ENCODE results near the gene WDR88.
"Not testable (repeated sequence)": the region's sequence is repeated elsewhere in the genome, so short reads cannot be mapped to it uniquely, and the experiment has no call there.

The WDR88 gene

DNA sequence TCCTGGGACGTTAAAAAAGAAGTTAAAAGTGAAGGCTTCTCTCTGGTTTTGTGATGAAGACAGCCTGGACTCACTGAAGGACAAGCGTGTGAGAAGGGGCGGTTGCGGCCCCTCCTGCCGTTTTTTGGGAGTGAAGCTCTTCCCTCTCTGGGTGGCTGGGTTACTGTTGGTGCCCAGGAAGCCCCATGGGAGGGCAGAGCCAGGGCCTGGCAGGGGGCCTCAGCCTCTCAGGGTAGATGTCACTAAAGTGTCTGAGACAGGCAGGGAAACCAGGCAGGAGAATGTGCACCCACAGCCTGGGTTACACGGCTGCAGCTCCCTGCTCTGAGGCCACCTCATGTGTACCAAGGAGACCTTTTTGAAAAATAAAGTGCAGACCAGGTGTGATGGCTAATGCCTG lies 1.5 kb upstream of the WDR88 start:
- no peak for DNase-seq

DNA sequence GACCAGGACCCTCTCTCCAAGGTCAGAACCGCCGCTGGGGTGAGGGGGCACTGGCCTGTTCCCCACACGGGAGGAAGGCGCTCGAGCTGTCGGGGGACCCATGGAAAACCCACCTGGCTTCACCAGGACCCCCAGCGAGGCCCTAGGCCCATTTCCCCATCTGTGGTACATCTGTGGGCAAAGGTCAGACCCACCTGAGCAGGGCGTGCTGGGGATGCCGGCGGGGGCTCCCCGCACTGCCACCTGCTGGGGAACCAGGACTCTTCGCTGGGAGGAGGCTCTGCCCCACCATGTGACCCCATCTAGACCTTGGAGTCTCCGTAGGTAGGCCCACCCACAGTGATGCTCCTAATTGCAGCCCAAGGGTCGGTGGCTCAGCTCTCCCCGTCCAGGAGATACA lies 511 bp downstream of the WDR88 start:
- DNase-seq = no peak

DNA sequence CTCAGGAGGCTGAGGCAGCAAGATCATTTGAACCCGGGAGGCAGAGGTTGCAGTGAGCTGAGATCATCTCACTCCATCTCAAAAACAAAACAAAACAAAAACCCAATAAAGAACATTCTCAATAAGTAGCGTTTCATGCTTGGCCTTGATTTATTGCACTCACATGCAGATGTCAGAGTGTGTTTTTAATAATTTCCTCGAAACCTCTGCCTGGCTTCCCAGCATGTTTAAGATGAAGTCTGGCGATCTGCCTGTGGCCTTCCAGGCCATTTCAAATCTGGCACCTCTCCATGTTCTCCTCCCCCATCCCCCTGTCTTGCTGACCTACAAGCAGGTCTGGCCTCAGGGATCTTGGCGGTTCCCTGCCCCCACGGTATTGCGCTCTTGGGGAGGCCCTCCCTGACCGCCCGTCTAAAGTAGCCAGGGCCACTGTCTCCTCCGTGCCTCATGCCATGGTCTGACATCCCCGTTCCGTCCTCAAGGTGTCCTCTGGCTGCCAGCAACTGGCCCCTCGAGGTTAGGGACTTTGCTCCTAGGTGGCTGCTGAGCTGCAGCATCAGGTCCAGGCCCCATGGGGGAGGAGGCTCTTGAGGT lies 1.6 kb downstream of the WDR88 start:
- no peak for DNase-seq

DNA sequence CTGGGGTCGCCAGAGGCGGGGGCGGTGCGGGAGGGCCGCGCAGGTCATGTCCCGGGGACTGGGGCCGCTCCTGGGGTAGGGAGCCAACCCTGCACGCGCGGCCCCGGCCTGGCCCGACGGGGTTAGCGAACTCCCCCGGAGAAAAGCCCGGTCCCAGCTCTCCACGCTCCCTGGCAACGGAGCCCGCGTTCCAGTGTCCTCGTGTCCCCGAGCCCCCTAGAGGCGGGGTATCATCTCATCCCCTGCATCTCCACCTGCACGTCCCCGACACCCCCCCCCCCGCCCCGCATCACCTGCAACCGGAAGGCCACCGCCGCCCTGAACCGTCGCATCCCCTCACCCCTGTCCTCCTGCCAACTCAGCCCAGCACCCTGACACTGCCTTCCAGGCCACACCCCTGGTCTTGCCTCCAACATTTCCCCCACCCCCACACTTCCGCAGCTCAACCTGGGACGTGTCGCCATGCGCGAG lies 2.7 kb downstream of the WDR88 start:
- no peak for DNase-seq

DNA sequence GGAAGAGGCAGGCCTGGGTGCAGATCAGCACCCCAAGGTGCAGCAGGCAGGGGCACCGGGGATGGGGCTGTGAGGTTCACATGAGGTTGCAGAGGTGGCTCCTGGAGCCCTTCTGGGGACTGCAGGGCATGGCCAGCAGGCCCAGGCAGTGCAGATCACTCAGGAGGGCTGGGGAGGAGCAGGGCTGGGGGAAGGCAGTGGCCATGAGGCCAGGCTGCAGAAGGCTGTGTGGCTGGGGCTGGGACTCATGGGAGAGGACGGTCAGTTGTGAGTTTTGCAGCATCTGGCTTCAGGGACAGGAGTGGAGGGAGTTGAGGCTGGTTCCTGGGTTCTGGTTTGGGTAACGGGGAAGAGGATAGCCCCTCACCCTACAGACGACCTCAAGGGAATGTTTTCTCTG lies 7.3 kb downstream of the WDR88 start:
- DNase-seq = no peak

DNA sequence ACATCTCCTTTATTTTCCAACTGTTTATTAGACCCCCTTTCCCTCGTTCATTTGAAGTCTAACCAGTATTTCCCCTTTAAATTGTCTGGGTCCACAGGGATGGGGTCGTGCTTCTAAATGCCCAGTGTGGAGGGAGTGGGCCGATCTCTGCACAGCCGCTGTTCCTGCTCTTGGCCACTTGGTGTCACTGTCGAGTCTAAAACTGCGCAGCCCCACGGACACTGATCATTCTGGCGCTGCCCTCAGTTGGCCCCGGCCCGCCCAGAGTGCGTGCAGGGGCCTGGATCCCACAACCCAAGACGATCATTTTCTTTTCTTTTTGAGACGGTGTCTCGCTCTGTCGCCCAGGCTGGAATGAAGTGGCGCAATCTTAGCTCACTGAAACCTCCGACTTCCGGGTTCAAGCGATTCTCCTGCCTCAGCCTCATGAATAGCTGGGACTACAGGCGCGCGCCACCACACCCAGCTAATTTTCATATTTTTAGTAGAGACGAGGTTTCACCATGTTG lies 12.0 kb downstream of the WDR88 start:
- no peak for DNase-seq

DNA sequence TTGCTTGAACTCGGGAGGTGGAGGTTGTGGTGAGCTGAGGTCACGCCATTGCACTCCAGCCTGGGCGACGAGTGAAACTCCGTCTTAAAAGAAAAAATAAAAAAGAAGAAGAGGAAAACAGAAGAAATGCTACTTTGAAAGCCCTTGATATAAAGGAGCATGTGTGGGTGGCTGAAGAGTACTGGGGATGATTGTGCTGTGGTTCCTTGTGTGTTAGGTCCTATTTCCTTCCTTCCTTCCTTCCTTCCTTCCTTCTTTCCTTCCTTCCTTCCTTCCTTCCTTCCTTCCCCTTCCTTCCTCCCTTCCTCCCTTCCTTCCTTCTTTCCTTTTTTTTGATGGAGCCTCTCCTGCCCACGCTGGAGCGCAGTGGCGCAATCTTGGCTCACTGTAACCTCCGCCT lies 14.3 kb downstream of the WDR88 start:
- no peak for DNase-seq

DNA sequence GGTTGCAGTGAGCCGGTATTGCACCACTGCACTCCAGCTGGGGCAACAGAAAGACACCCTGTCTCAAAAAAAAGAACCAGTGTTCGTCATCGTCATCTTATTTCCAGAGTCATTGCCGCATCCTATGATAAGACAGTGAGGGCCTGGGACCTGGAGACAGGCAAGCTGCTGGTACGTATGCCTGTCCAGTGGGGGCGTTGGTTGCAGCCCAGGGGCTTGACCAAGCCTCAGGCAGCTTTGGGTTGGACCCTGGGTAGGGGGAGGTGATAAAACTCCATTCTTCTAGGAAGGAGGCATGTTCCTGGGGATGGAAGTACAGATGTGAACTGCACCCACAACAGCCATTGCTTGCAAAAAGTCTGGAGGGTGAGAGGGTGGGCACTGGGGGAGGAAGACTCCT lies 15.6 kb downstream of the WDR88 start:
- no peak for DNase-seq

DNA sequence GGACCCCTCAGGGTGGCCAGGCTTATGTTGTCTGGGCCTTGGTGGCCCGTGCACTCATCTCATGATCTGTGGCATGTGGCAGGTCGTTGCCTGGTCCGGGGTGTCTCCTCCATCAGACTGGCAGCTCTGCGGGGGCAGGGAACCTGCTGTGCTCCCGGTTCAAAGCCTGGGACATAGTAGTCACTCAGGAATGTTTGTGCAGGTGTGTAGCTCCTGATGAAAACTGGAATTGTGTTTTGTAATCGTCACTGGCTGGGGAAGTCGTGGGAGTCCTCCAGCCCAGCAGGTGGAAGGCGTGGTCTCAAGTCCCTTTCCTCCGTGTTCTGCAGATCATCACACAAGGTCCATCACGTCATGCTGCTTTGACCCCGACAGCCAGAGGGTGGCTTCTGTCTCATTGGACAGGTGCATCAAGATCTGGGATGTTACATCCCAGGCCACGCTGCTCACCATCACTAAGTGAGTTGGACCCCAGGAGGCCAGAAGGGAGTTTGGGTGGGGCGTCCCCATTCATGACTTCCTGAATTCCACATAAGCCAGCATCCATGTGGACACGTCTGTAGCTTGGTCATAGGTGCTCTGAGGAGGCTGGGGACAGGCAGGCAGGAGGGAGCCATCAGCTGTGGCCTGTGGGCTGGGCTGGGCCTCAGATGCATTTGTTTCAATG lies 19.1 kb downstream of the WDR88 start:
- DNase-seq = no peak

DNA sequence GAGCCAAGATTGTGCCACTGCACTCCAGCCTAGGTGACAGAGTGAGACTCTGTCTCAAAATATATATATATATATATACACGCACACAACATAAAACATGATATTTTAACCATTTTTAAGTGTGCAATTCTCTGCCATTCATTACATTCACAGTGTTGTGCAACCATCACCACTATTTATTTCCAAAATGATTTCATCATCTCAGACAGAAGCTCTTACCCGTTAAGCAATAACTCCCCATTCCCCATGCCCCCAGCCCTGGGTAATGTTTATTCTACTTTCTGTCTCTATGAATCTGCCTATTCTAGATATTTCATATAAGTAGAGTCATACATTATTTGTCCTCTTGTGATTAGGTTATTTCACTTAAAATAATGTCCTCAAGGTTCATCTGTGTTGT lies 20.3 kb downstream of the WDR88 start:
- no peak for DNase-seq

DNA sequence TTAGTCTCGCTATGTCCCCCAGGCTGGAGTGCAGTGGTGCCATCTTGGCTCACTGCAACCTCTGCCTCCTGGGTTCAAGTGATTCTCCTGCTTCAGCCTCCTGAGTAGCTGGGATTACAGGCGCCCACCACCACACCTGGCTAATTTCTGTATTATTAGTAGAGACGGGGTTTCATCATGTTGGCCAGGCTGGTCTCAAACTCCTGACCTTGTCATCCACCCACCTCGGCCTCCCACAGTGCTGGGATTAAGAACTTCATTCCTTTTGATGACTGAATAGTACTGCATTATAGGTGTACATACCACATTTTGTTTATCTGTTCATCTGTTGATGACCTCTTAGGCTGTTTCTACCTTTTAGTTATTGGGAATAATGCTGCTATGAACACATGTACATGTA lies 20.7 kb downstream of the WDR88 start:
- not testable (repeated sequence) for DNase-seq

DNA sequence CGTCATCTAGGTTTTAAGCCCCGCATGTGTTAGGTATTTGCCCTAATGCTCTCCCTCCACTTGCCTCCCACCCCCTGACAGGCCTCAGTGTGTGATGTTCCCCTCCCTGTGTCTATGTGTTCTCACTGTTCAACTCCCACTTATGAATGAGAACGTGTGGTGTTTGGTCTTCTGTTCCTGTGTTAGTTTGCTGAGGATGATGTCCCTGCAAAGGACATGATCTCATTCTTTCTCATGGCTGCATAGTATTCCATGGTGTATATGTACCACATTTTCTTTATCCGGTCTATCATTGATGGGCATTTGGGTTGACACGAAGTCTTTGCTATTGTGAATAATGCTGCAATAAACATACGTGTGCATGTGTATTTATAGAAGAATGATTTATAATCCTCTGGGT lies 22.4 kb downstream of the WDR88 start:
- DNase-seq = not testable (repeated sequence)

DNA sequence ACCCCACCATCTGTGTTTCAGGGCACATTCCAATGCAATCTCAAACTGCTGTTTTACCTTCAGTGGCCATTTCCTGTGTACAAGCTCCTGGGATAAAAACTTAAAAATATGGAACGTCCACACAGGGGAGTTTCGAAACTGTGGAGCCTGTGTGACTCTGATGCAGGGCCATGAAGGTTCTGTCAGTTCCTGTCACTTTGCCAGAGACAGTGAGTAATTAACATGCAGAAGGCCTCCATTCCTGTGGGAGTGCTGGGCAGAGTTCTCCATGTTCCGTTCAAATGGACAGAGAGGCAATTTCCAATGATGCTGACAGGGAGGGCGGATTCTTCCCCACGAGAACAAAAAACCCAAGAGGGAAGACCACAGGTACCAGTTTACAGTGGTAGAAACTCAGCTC lies 24.4 kb downstream of the WDR88 start:
- no peak for DNase-seq

DNA sequence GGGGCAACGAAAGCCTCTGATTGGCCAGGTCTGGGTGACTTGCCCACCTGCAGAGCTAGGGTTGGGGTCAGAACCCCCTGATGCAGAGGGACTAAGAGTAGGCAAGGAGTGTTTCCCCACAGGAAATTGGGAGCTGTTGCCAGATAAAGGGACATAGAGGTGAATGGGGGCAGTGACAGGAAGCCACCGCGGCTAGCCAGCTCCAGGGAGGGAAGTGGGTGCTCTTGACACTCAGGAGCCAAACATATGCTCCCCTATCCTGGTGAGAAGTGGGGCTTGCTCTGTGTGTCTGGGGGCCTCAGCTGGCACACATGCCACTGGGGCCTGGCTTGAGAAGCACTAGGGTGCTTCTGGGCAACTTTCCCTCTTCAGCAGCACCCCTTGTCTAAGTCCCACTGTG lies 26.0 kb downstream of the WDR88 start:
- no peak for DNase-seq

DNA sequence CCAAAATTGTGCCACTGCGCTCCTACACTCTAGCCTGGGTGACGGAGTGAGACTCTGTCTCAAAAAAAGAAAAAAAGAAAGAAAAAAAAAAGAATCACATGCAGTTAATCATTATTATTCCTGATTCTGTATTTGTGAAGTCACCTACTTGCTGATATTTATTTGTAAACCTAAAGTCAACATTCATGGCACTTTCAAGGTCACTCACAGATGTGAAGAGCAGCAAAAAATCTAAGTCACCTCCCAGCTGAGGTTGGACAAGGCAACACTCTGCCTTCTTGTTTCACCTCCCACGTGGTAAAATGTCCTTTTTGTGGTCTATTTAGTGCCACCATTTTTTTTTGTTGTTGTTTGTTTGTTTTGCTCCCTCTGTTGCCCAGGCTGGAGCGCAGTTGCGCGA lies 26.5 kb downstream of the WDR88 start:
- no peak for DNase-seq

DNA sequence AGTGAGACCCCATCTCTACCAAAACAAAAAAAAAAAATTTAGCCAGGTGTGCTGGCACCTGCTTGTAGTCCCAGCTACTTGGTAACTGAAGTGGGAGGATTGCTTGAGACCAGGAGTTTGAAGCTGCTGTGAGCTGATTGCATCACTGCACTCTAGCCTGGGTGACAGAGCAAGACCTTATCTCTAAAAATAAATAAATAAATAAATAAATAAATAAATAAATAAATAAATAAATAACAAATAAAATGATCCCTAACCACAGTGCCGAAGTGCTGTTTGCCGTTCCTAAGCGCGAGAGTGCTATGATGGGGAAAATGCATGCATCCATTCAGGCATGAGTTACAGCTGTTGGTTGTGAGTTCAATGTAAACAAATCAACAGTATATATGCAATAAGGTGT lies 27.2 kb downstream of the WDR88 start:
- DNase-seq = no peak

DNA sequence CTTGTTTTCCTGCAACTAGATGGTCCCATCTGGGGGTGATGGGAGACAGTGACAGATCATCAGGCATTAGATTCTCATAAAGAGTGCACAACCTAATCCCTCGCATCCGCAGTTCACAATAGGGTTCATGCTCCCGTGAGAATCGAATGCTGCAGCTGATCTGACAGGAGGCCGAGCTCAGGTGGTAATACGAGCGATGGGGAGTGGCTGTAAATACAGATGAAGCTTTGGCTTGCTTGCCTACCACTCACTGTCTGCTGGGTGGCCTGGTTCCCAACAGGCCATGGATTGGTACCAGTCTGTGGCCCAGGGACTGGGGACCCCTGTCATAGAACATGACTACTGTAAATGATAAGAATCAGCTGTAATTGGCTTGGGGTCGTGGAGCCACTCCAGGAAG lies 28.0 kb downstream of the WDR88 start:
- DNase-seq = no peak

DNA sequence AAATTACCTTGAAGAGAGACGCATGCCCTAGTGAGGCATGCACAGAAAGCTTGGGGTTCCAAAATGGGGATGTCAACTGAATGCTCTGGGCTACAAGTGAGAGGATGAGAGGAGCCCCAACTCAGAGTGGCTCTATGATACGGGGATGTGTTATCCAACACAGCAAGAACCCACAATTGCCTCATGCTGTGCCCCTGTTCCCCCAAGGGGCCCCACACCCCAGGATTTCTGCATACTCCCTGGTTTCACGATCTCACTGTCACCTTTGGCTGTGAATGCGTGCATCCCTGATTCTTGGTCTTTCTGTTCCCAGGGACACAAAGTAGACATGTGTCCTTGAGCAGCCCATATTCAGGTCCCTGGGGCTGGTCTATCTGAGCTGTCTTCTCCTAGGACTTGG lies 29.3 kb downstream of the WDR88 start:
- no peak for DNase-seq

DNA sequence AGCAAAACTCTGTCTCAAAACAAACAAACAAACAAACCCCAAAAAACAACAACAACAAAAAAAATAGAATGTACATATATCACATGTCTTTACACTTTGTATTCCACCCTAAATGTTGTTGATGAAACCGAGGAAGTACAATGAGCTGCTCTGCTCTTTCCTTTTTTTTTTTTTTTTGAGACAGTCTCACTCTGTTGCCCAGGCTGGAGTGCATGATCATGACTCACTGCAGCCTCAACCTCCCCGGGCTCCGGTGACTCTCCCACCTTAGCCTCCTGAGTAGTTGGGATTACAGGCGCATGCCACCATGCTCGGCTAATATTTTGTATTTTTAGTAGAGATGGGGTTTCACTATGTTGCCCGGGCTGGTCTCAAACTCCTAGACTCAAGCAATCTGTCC lies 31.6 kb downstream of the WDR88 start:
- DNase-seq = no peak

DNA sequence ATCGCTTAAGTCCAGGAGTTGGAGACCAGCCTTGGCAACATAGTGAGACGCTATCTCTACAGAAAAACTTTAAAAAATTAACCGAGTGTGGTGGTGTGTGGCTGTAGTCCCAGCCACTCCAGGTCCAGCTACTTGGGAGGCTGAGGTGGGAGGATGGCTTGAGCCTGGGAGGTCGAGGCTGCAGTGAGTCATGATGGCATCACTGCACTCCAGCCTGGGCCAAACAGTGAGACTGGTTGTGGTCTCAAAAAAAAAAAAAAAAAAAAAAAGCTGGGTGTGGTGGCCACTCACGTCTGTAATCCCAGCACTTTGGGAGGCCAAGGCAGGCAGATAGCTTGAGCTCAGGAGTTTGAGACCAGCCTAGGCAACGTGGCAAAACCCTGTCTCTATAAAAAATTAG lies 34.1 kb downstream of the WDR88 start:
- DNase-seq = not testable (repeated sequence)

DNA sequence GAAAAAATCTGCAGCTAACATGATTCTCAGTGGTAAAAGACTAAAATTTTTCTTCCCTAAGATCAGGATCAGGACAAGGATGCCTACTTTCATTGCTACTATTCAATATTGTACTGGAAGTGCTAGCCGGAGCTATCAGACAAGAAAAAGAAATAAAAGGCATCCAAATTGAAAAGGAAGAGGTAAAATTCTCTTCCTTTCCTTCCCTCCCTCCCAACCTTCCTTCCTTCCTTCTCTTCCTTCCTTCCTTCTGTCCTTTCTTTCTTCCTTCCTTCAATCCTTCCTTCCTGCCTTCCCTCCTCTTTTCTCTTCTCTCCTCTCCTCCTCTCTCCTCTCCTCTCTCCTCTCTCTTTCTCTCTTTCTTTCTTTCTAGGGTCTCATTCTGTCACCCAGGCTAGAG lies 35.5 kb downstream of the WDR88 start:
- DNase-seq = no peak

DNA sequence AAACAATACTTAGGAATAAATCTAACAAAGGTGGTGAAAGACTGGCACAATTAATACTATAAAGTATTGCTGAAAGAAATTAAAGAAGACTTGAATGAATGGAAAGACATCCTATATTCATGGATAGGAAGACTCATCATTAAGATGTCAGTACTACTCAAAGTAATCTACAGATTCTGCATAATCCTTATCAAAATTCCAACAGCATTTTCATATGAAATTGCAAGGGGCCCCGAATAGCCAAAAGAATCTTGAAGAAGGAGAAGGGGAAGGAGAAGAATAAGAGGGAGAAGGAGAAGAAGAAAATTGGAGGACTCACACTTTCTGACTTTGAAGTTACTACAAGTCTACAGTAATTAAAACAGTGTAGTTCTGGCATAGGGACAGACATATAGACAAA lies 36.6 kb downstream of the WDR88 start:
- no peak for DNase-seq

DNA sequence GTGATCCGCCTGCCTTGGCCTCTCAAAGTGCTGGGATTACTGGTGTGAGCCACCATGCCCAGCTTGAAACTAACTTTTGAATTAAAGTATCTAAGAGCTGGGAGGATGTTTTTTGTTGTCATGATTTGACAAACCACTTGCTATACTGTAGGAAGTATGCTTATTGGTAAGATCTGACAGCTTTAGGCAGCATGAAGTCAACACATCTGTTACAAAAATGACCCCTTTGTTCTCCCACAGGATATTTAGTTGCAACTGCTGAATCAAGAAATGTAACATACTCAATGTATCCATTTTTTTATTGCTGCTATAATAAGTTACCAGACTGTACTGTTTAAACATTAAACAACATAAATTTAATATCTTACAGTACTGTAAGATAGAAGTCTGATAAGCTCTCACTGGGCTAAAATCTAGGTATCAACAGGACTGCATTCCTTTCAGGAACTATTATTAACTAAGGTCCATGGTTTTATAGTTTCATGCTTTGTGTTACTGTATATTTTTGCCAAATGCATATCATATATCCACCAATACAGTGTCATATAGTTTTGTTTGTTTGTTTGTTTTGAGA lies 39.4 kb downstream of the WDR88 start:
- DNase-seq = no peak

DNA sequence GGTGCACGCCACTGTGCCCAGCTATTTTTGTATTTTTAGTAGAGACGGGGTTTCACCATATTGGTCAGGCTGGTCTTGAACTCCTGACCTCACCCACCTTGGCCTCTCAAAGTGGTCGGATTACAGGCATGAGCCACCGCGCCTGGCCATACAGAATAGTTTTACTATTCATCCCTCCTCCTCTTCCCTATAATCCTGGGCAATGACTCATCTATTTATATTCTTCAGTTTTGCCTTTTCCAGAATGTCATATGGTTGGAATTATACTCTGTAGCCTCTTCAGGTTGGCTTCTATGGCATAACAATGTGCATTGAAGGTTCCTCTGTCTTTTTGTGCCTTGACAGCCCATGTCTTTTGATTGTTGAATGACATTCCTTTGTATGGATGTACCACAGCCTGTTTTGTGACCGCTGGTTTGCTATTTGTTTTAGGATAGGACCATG lies 40.0 kb downstream of the WDR88 start:
- no peak for DNase-seq

DNA sequence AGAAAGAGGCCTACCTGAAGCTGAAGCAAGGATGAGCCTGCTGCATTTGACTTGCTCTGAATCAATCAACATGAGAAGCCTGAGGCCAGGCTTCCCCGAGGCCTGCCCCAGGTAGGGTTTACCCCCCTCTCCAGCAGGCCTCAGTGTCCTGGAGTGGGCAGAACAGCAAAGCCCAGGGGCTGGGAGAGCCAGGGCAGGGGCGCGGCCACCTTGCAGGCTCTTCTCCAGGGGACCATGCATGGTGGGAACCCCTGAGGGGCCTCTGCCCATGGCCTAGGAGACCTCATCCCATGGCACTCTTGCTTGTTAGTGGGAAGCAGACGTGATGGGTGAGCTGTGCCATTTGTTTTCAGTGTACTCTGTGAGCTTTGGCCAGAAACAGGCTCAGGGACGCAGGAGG lies 42.3 kb downstream of the WDR88 start:
- no peak for DNase-seq
